Measurements from ENCODE around the gene KCNV2.
"Not testable (repeated sequence)": the region's sequence is repeated elsewhere in the genome, so short reads cannot be mapped to it uniquely, and the experiment has no call there.

Gene KCNV2

DNA sequence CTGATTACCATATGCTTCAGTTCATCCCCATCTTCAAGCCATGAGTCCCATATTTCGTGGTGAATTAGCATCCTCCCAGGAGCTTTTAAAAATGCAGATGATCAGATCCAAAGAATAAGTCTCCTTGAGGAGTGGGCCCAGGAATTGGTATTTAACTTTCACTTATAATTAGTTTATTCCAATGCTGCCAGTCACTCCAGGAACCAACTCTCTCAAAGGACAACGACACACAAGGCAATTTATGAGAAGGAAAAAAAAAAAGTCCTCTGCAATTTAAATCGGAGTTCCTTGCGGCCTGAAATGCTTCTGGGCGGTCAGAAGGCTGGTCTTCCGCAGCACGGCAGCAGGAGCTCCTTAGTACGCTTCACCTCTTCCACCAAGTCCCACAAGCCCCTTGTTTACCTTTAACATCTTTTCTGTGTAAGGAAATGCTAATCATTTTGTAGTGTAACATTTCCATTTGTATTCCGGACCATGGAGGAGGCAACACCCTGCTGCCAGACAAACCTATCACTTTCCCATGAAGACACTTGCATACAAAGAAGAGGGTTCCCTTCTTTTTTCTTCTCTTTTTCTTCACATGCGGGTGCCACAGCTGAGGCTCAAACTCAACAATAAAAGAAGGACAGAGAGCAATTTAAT is 16.3 kb upstream of the KCNV2 start:
- no peak overlapping the region for H3K4me3 ChIP-seq (ENCODE audit: insufficient read length, low read depth)
- H3K4me1 ChIP-seq (ENCODE audit: insufficient read depth, insufficient read length), result no peaks in the 10 kb centered on the region
- peak; percentile 30 for DNase-seq (ENCODE audit: low read depth, low spot score)
- TF ChIP-seq SUZ12 (IDR thresholded peaks at IDR 0.05; ENCODE audit: extremely low read depth, insufficient read depth, insufficient read length) (no peak), YY1 (IDR thresholded peaks at IDR 0.05; ENCODE audit: insufficient read depth, insufficient read length) (no peak), ZNF274 (IDR thresholded peaks at IDR 0.05; ENCODE audit: low read depth, low read length) (no peak)
- H3K36me3 ChIP-seq (ENCODE audit: insufficient read depth, insufficient read length, low read length), result no peaks in the 10 kb centered on the region
- H3K9ac ChIP-seq (ENCODE audit: insufficient read length, low read depth), result peak overlapping the region; percentile 53
- no peaks in the 10 kb centered on the region for H3K27me3 ChIP-seq (ENCODE audit: insufficient read depth, insufficient read length)
- no peaks in the 10 kb centered on the region for H3K9me3 ChIP-seq (ENCODE audit: insufficient read depth, low read length)

DNA sequence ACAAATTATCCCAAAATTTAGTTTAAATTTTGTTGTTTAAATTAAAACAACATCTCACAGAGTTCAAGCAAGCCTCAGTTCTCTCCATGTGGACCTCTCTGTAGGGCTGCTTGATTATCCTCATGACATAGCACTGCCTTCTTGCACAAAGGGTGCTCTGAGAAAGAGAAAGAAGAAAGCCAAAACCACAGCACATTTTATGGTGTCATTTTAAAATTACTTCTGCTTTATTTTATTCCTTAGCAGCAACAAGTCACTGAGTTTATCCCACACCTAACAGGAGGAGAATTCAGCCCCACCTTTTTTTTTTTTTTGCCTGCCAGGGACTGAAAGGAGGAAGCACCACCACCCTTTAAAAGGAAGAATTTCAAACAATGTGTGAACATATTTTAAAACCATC is 12.8 kb upstream of the KCNV2 start:
- no peak for DNase-seq (ENCODE audit: low read depth, low spot score)
- no peak overlapping the region for H3K4me3 ChIP-seq (ENCODE audit: insufficient read length, low read depth)
- TF ChIP-seq YY1 (IDR thresholded peaks at IDR 0.05; ENCODE audit: insufficient read depth, insufficient read length) (no peak), SUZ12 (IDR thresholded peaks at IDR 0.05; ENCODE audit: extremely low read depth, insufficient read depth, insufficient read length) (no peak), ZNF274 (IDR thresholded peaks at IDR 0.05; ENCODE audit: low read depth, low read length) (no peak)

GRCh38 chr9:2707256-2707655 is 10.1 kb upstream of the KCNV2 start:
- not testable (repeated sequence) for DNase-seq (ENCODE audit: low read depth, low spot score); H3K4me1 ChIP-seq (ENCODE audit: insufficient read depth, insufficient read length); H3K27me3 ChIP-seq (ENCODE audit: insufficient read depth, insufficient read length); H3K9ac ChIP-seq (ENCODE audit: insufficient read length, low read depth); H3K4me3 ChIP-seq (ENCODE audit: insufficient read length, low read depth); H3K9me3 ChIP-seq (ENCODE audit: insufficient read depth, low read length); H3K36me3 ChIP-seq (ENCODE audit: insufficient read depth, insufficient read length, low read length)

More for the DNA sequence above, 12.8 kb upstream of the KCNV2 start:
- Histone ChIP-seq H3K27me3 (ENCODE audit: insufficient read depth, insufficient read length) (no peaks in the 10 kb centered on the region), H3K4me1 (ENCODE audit: insufficient read depth, insufficient read length) (no peaks in the 10 kb centered on the region), H3K36me3 (ENCODE audit: insufficient read depth, insufficient read length, low read length) (no peaks in the 10 kb centered on the region), H3K9me3 (ENCODE audit: insufficient read depth, low read length) (no peaks in the 10 kb centered on the region), H3K9ac (ENCODE audit: insufficient read length, low read depth) (no peak overlapping the region)

DNA sequence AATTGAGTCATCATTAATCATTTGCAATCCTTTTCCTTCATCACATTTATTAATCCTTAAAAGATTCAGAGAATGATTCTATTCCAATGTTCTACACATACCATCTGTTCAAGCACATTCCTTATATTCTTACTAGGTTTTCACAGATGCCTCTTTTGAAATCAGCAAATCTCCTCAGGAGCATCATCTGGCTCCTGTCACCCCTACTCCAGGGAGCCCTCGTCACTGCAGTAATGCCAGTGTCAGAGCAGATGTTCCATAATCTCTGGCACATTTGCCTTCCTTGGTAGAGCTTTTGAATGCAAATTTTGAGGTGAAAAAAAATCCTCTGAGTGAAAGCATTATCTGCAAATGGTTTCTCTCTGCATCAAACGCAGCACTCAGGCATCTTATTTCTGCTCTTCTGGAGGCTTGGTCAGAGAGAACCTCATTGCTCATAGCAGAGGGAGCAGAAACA is 7.6 kb upstream of the KCNV2 start:
- no peak for DNase-seq (ENCODE audit: low read depth, low spot score)
- Histone ChIP-seq H3K9me3 (ENCODE audit: insufficient read depth, low read length) (no peaks in the 10 kb centered on the region; the same call in 1 of the 2 replicates), H3K36me3 (ENCODE audit: insufficient read depth, insufficient read length, low read length) (no peaks in the 10 kb centered on the region), H3K4me3 (ENCODE audit: insufficient read length, low read depth) (no peak overlapping the region), H3K4me1 (ENCODE audit: insufficient read depth, insufficient read length) (no peaks in the 10 kb centered on the region), H3K27me3 (ENCODE audit: insufficient read depth, insufficient read length) (no peaks in the 10 kb centered on the region), H3K9ac (ENCODE audit: insufficient read length, low read depth) (no peak overlapping the region)
- TF ChIP-seq SUZ12 (IDR thresholded peaks at IDR 0.05; ENCODE audit: extremely low read depth, insufficient read depth, insufficient read length), result no peak
- no peak for TF ChIP-seq YY1 (IDR thresholded peaks at IDR 0.05; ENCODE audit: insufficient read depth, insufficient read length)
- no peak for TF ChIP-seq ZNF274 (IDR thresholded peaks at IDR 0.05; ENCODE audit: low read depth, low read length)

GRCh38 chr9:2711716-2712115 is 5.6 kb upstream of the KCNV2 start:
- TF ChIP-seq SUZ12 (IDR thresholded peaks at IDR 0.05; ENCODE audit: extremely low read depth, insufficient read depth, insufficient read length), result no peak
- Histone ChIP-seq H3K27me3 (ENCODE audit: insufficient read depth, insufficient read length) (no peaks in the 10 kb centered on the region), H3K4me3 (ENCODE audit: insufficient read length, low read depth) (no peak overlapping the region), H3K36me3 (ENCODE audit: insufficient read depth, insufficient read length, low read length) (no peaks in the 10 kb centered on the region), H3K9ac (ENCODE audit: insufficient read length, low read depth) (no peak overlapping the region), H3K4me1 (ENCODE audit: insufficient read depth, insufficient read length) (no peaks in the 10 kb centered on the region), H3K9me3 (ENCODE audit: insufficient read depth, low read length) (no peaks in the 10 kb centered on the region; the same call in 1 of the 2 replicates)
- DNase-seq (ENCODE audit: low read depth, low spot score), result no peak

DNA sequence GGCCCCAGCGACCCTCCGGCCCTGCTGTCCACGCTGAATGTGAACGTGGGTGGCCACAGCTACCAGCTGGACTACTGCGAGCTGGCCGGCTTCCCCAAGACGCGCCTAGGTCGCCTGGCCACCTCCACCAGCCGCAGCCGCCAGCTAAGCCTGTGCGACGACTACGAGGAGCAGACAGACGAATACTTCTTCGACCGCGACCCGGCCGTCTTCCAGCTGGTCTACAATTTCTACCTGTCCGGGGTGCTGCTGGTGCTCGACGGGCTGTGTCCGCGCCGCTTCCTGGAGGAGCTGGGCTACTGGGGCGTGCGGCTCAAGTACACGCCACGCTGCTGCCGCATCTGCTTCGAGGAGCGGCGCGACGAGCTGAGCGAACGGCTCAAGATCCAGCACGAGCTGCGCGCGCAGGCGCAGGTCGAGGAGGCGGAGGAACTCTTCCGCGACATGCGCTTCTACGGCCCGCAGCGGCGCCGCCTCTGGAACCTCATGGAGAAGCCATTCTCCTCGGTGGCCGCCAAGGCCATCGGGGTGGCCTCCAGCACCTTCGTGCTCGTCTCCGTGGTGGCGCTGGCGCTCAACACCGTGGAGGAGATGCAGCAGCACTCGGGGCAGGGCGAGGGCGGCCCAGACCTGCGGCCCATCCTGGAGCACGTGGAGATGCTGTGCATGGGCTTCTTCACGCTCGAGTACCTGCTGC is 839 bp downstream of the KCNV2 start:
- Histone ChIP-seq H3K9ac (ENCODE audit: insufficient read length, low read depth) (no peak overlapping the region), H3K27me3 (ENCODE audit: insufficient read depth, insufficient read length) (no peaks in the 10 kb centered on the region), H3K9me3 (ENCODE audit: insufficient read depth, low read length) (no peaks in the 10 kb centered on the region; the same call in 1 of the 2 replicates), H3K4me3 (ENCODE audit: insufficient read length, low read depth) (no peak overlapping the region), H3K4me1 (ENCODE audit: insufficient read depth, insufficient read length) (no peaks in the 10 kb centered on the region), H3K36me3 (ENCODE audit: insufficient read depth, insufficient read length, low read length) (peaks cover 8% of the 10 kb centered on the region)
- DNase-seq (ENCODE audit: low read depth, low spot score), result no peak
- no peak for TF ChIP-seq YY1 (IDR thresholded peaks at IDR 0.05; ENCODE audit: insufficient read depth, insufficient read length)
- no peak for TF ChIP-seq SUZ12 (IDR thresholded peaks at IDR 0.05; ENCODE audit: extremely low read depth, insufficient read depth, insufficient read length)
- no peak for TF ChIP-seq ZNF274 (IDR thresholded peaks at IDR 0.05; ENCODE audit: low read depth, low read length)

- H3K4me3 ChIP-seq (ENCODE audit: insufficient read length, low read depth), result no peak overlapping the region
- TF ChIP-seq YY1 (IDR thresholded peaks at IDR 0.05; ENCODE audit: insufficient read depth, insufficient read length) (no peak), SUZ12 (IDR thresholded peaks at IDR 0.05; ENCODE audit: extremely low read depth, insufficient read depth, insufficient read length) (no peak), ZNF274 (IDR thresholded peaks at IDR 0.05; ENCODE audit: low read depth, low read length) (no peak)
- peaks cover 8% of the 10 kb centered on the region for H3K36me3 ChIP-seq (ENCODE audit: insufficient read depth, insufficient read length, low read length)
- no peak for DNase-seq (ENCODE audit: low read depth, low spot score)
- H3K27me3 ChIP-seq (ENCODE audit: insufficient read depth, insufficient read length), result no peaks in the 10 kb centered on the region
- H3K9ac ChIP-seq (ENCODE audit: insufficient read length, low read depth), result no peak overlapping the region
- no peaks in the 10 kb centered on the region for H3K4me1 ChIP-seq (ENCODE audit: insufficient read depth, insufficient read length)
- no peaks in the 10 kb centered on the region for H3K9me3 ChIP-seq (ENCODE audit: insufficient read depth, low read length)
These were observed 1.4 kb downstream of the KCNV2 start for GRCh38 chr9:2718698-2719033.
